Muscle layer of duodenum (tissue), 2 donors: ENCODE data around the gene PLCB4.

Experiments
- H3K27ac ChIP-seq: one replicate; pipeline ENCODE4 v1.7.0; 2013; ENCODE audit warnings: mild to moderate bottlenecking, low read length
- H3K27me3 ChIP-seq: one replicate; pipeline ENCODE4 v1.7.0; 2013; ENCODE audit warnings: low read depth, mild to moderate bottlenecking, control low read depth, low read length
- H3K36me3 ChIP-seq, 2 donors: one replicate each; pipeline ENCODE4 v1.7.0; 2013; ENCODE audit warnings: low read length in 2 of 2, control low read depth in 1 of 2, mild to moderate bottlenecking in 1 of 2; ENCODE audit not compliant: insufficient read depth in 2 of 2, control insufficient read depth in 1 of 2
- H3K4me1 ChIP-seq, 2 donors: one replicate each; pipeline ENCODE4 v1.7.0; 2013; ENCODE audit warnings: low read length in 2 of 2, mild to moderate bottlenecking in 2 of 2, control low read depth in 1 of 2, moderate library complexity in 1 of 2; ENCODE audit not compliant: insufficient read depth in 2 of 2, control insufficient read depth in 1 of 2
- H3K4me3 ChIP-seq, 2 donors: one replicate each; pipeline ENCODE4 v1.7.0; 2013; ENCODE audit warnings: low read length in 2 of 2, low read depth in 1 of 2, mild to moderate bottlenecking in 1 of 2
- H3K9me3 ChIP-seq, 2 donors: one replicate each; pipeline ENCODE4 v1.7.0; 2013; ENCODE audit warnings: low read length in 2 of 2, control low read depth in 1 of 2, mild to moderate bottlenecking in 1 of 2; ENCODE audit not compliant: control insufficient read depth in 1 of 2
- donor health status: healthy.

Gene PLCB4

GRCh38 chr20:9499126-9499899, 430.4 kb downstream of the PLCB4 start:
- no peaks in the 10 kb centered on the region for H3K27me3 ChIP-seq
- H3K4me1 ChIP-seq: no peaks in the 10 kb centered on the region
- H3K27ac ChIP-seq: no peak overlapping the region
- H3K9me3 ChIP-seq: no peaks in the 10 kb centered on the region
- H3K36me3 ChIP-seq: no peaks in the 10 kb centered on the region
- no peak overlapping the region for H3K4me3 ChIP-seq

- Histone ChIP-seq H3K4me3 (no peak overlapping the region), H3K27ac (no peak overlapping the region), H3K9me3 (no peaks in the 10 kb centered on the region), H3K36me3 (no peaks in the 10 kb centered on the region), H3K4me1 (no peaks in the 10 kb centered on the region), H3K27me3 (no peaks in the 10 kb centered on the region)
Measured at GRCh38 chr20:9500121-9500520, 431.2 kb downstream of the PLCB4 start.

- peaks cover 0 to 2% of the 10 kb centered on the region in 2 donors for H3K4me1 ChIP-seq
- no peaks in the 10 kb centered on the region for H3K9me3 ChIP-seq
- no peak overlapping the region for H3K4me3 ChIP-seq
- H3K27me3 ChIP-seq: peaks cover 9% of the 10 kb centered on the region
- H3K27ac ChIP-seq: no peak overlapping the region
- H3K36me3 ChIP-seq: no peaks in the 10 kb centered on the region
Measured at GRCh38 chr20:9501473-9501872, 432.6 kb downstream of the PLCB4 start.

- Histone ChIP-seq H3K4me1 (peaks cover 0 to 18% of the 10 kb centered on the region in 2 donors), H3K27ac (no peak overlapping the region), H3K4me3 (no peak overlapping the region), H3K36me3 (no peaks in the 10 kb centered on the region), H3K27me3 (peaks cover 21% of the 10 kb centered on the region), H3K9me3 (no peaks in the 10 kb centered on the region)
Measured at GRCh38 chr20:9503526-9504245, 434.8 kb downstream of the PLCB4 start.

GRCh38 chr20:9506280-9506821, 437.5 kb downstream of the PLCB4 start:
- peak overlapping the region in 1 of 2 donors; percentile 14 for H3K4me3 ChIP-seq
- no peaks in the 10 kb centered on the region for H3K36me3 ChIP-seq
- H3K27me3 ChIP-seq: peaks cover 24% of the 10 kb centered on the region
- no peak overlapping the region for H3K27ac ChIP-seq
- no peaks in the 10 kb centered on the region for H3K9me3 ChIP-seq
- peaks cover 0 to 18% of the 10 kb centered on the region in 2 donors for H3K4me1 ChIP-seq

GRCh38 chr20:9506964-9507369, 438.1 kb downstream of the PLCB4 start:
- H3K27me3 ChIP-seq: peaks cover 24% of the 10 kb centered on the region
- H3K27ac ChIP-seq: no peak overlapping the region
- peak overlapping the region in 1 of 2 donors; percentile 14 for H3K4me3 ChIP-seq
- H3K4me1 ChIP-seq: peaks cover 0 to 18% of the 10 kb centered on the region in 2 donors
- no peaks in the 10 kb centered on the region for H3K36me3 ChIP-seq
- no peaks in the 10 kb centered on the region for H3K9me3 ChIP-seq

- Histone ChIP-seq H3K4me1 (peaks cover 0 to 18% of the 10 kb centered on the region in 2 donors), H3K27ac (no peak overlapping the region), H3K27me3 (peaks cover 24% of the 10 kb centered on the region), H3K4me3 (no peak overlapping the region), H3K36me3 (no peaks in the 10 kb centered on the region), H3K9me3 (no peaks in the 10 kb centered on the region)
Measured at GRCh38 chr20:9507544-9508239, 438.8 kb downstream of the PLCB4 start.

GRCh38 chr20:9508240-9508661, 439.4 kb downstream of the PLCB4 start:
- peaks cover 24% of the 10 kb centered on the region for H3K27me3 ChIP-seq
- no peaks in the 10 kb centered on the region for H3K9me3 ChIP-seq
- H3K36me3 ChIP-seq: no peaks in the 10 kb centered on the region
- H3K4me3 ChIP-seq: no peak overlapping the region
- peaks cover 0 to 18% of the 10 kb centered on the region in 2 donors for H3K4me1 ChIP-seq
- no peak overlapping the region for H3K27ac ChIP-seq

- no peaks in the 10 kb centered on the region for H3K9me3 ChIP-seq
- no peaks in the 10 kb centered on the region for H3K36me3 ChIP-seq
- H3K4me3 ChIP-seq: no peak overlapping the region
- peaks cover 24% of the 10 kb centered on the region for H3K27me3 ChIP-seq
- peaks cover 0 to 18% of the 10 kb centered on the region in 2 donors for H3K4me1 ChIP-seq
- H3K27ac ChIP-seq: no peak overlapping the region
Measured at GRCh38 chr20:9508696-9509178, 439.9 kb downstream of the PLCB4 start.

GRCh38 chr20:9509246-9509645, 440.4 kb downstream of the PLCB4 start:
- Histone ChIP-seq H3K27me3 (peaks cover 24% of the 10 kb centered on the region), H3K27ac (no peak overlapping the region), H3K4me3 (no peak overlapping the region), H3K36me3 (no peaks in the 10 kb centered on the region), H3K4me1 (peaks cover 0 to 18% of the 10 kb centered on the region in 2 donors), H3K9me3 (no peaks in the 10 kb centered on the region)

GRCh38 chr20:9510911-9511310, 442.0 kb downstream of the PLCB4 start:
- Histone ChIP-seq H3K27ac (no peak overlapping the region), H3K4me3 (no peak overlapping the region), H3K36me3 (no peaks in the 10 kb centered on the region), H3K4me1 (peaks cover 0 to 33% of the 10 kb centered on the region in 2 donors), H3K27me3 (peaks cover 32% of the 10 kb centered on the region), H3K9me3 (no peaks in the 10 kb centered on the region)
